Activated naive CD4-positive, alpha-beta T cell treated with anti-CD3 and anti-CD28 coated beads, Interleukin-2, amount 50 U/mL, for 72 hours (primary cell): ENCODE measurements around the gene PIP. TPM values are rescaled to one million over a fixed set of nuclear protein-coding genes. Genes with fewer than 3 reads are reported as not detected.
A peak's percentile ranks its signal among the peaks of the same experiment; 100 is the strongest.
"Not testable (repeated sequence)": the region's sequence is repeated elsewhere in the genome, so short reads cannot be mapped to it uniquely, and the experiment has no call there.

Source experiments
- ATAC-seq, 2 donors: fragments of 150-1000 bp; cut with Tn5 transposase; 2 replicates each; pipeline ENCODE4 v1.10.0; 2021; ENCODE audit warnings: mild to moderate bottlenecking in 2 of 2, moderate library complexity in 2 of 2
- DNase-seq, 2 donors: peaks; one replicate each; pipeline ENCODE4 v3.0.0; 2021 to 2022; ENCODE audit warnings: low spot score in 2 of 2
- H3K27ac Mint-ChIP-seq, 2 donors: one replicate each; pipeline ENCODE4 v1.8.0; 2022; ENCODE audit warnings: mild to moderate bottlenecking in 2 of 2, mixed read lengths in 2 of 2
- H3K36me3 Mint-ChIP-seq, 2 donors: one replicate each; pipeline ENCODE4 v1.8.0; 2022; ENCODE audit warnings: mixed read lengths in 2 of 2
- H3K9me3 Mint-ChIP-seq, 2 donors: one replicate each; pipeline ENCODE4 v1.8.0; 2022; ENCODE audit warnings: mixed read lengths in 2 of 2
- total RNA-seq, 2 donors: library from RNA; stranded (reverse); gene quantifications; one replicate each; pipeline ENCODE4 v1.2.3, GENCODE V29; 2022

PIP gene
- not detected for total RNA-seq

GRCh38 chr7:143131781-143132180 is at the start of gene PIP:
PIP (plus strand) TSS chr7:143132077; CDS start chr7:143132117, 40 bp downstream.
- DNase-seq (no peak), ATAC-seq (no peak)
- Mint-ChIP-seq H3K27ac (no peak within 1 kb of the TSS), H3K36me3 (no peaks in the 10 kb centered on the region), H3K9me3 (no peaks in the 10 kb centered on the region)

GRCh38 chr7:143085109-143085508 is 46.8 kb upstream of the PIP start:
- DNase-seq (no peak), ATAC-seq (no peak)
- Mint-ChIP-seq H3K27ac (no peak overlapping the region), H3K9me3 (peaks cover 6 to 25% of the 10 kb centered on the region in 2 donors), H3K36me3 (peaks cover 0 to 15% of the 10 kb centered on the region in 2 donors)

DNA sequence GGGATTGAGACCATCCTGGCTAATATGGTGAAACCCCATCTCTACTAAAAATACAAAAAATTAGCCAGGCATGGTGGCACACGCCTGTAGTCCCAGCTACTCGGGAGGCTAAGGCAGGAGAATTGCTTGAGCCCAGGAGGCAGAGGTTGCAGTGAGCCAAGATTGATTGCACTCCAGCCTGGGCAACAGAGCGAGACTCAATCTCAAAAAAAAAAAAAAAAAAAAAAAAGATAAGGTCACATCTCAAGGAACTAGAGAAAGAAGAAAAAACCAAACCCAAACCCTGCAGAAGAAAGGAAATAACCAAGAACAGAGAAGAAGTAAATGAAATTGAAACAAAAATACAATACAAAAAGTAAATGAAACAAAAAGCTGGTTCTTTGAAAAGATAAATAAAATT is 46.3 kb upstream of the PIP start:
- H3K36me3 Mint-ChIP-seq = peaks cover 0 to 14% of the 10 kb centered on the region in 2 donors
- H3K9me3 Mint-ChIP-seq = peaks cover 6 to 24% of the 10 kb centered on the region in 2 donors
- ATAC-seq = not testable (repeated sequence)

GRCh38 chr7:143088549-143089231 is 43.2 kb upstream of the PIP start:
- H3K36me3 Mint-ChIP-seq = peaks cover 0 to 10% of the 10 kb centered on the region in 2 donors
- DNase-seq, ATAC-seq, H3K27ac Mint-ChIP-seq: not testable (repeated sequence)
- H3K9me3 Mint-ChIP-seq = peaks cover 3 to 19% of the 10 kb centered on the region in 2 donors

More for the DNA sequence above, 46.3 kb upstream of the PIP start:
- not testable (repeated sequence) for H3K27ac Mint-ChIP-seq, DNase-seq

DNA sequence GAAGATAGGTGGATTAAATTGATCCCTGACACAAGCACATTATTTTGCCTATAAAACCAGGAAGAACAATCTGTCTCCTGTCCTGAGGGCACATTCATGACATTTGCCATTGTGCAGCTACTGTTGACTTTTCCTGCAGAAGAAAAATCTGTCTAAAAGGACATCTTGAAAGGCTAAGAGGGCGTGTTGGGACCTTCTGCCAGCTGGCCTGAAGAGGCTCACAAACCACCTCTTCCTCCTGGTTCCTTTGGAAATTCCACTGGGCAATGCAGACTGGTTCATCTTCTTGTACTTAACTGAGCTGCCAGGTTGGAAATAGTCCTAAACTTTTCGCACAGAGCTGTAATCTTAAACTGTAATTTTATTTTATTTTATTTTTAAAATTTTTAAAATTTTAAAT is 35.7 kb upstream of the PIP start:
- ATAC-seq (no peak), DNase-seq (no peak)
- Mint-ChIP-seq H3K9me3 (peaks cover 3 to 23% of the 10 kb centered on the region in 2 donors), H3K27ac (no peak overlapping the region), H3K36me3 (no peaks in the 10 kb centered on the region)

- not testable (repeated sequence) for H3K27ac Mint-ChIP-seq, ATAC-seq, H3K36me3 Mint-ChIP-seq, DNase-seq
- peaks cover 3 to 23% of the 10 kb centered on the region in 2 donors for H3K9me3 Mint-ChIP-seq
Observed at GRCh38 chr7:143099579-143099978, 32.3 kb upstream of the PIP start.

DNA sequence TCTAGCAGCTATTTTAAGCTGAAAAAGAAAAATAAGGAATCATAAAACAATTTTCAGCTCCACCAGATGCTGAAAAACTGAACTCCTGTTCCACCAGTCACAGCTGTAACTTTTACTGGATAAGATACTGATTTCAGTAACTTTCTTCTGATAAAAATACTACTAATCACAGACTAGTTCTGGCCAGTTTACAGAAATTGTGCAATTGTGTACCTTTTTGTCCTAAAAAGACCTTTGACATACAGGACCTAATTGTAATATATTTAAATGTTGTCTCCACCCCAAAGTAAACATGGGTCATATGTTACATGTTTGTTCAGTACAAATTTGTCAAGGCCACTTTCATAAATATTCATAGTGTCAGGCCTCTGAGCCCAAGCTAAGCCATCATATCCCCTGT is 27.1 kb upstream of the PIP start:
- no peak for ATAC-seq
- DNase-seq = no peak
- peaks cover 1 to 2% of the 10 kb centered on the region in 2 donors for H3K9me3 Mint-ChIP-seq
- H3K27ac Mint-ChIP-seq = no peak overlapping the region
- no peaks in the 10 kb centered on the region for H3K36me3 Mint-ChIP-seq

DNA sequence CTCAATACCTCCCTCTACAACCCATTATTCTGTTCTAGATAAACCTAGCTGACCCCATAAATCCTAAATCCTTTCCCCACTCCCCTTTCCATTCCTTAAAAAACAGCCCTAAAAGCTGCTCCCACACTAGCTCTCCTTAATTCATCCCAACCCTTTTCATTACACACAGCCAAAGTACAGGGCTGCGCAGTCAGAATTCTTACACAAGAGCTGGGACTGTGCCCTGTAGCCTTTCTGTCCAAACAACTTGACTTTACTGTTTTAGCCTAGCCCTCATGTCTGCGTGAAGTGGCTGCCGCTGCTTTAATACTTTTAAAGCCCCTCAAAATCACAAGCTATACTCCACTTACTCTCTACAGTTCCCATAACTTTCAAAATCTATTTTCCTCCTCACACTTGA is 23.9 kb upstream of the PIP start:
- not testable (repeated sequence) for H3K36me3 Mint-ChIP-seq, H3K9me3 Mint-ChIP-seq, ATAC-seq, H3K27ac Mint-ChIP-seq, DNase-seq

DNA sequence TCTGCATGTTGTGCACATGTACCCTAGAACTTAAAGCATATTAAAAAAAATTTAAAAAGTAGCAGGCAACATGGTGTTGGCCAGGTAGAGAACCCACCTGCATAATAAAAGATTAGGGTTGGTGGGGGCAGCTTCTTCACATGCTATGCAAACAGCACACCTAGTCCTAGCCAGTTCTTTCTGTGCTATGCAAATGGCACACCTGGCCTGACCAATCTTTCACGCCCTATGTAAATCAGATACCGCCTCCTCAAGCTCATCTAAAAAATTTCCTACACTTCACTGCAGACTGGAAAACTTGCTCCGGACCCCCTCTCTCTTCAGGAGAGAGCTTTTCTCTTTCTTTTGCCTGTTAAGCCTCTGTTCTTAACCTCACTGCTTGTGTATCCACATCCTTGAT is 14.5 kb upstream of the PIP start:
- DNase-seq (no peak), ATAC-seq (no peak)
- Mint-ChIP-seq H3K27ac (no peak overlapping the region), H3K9me3 (peaks cover 7 to 13% of the 10 kb centered on the region in 2 donors), H3K36me3 (peaks cover 9 to 24% of the 10 kb centered on the region in 2 donors)

- H3K36me3 Mint-ChIP-seq = peaks cover 5% of the 10 kb centered on the region in 2 donors
- no peak overlapping the region for H3K27ac Mint-ChIP-seq
- DNase-seq = no peak
- no peak for ATAC-seq
- peaks cover 4% of the 10 kb centered on the region in 2 donors for H3K9me3 Mint-ChIP-seq
Observed at GRCh38 chr7:143120691-143121405, 11.0 kb upstream of the PIP start.

DNA sequence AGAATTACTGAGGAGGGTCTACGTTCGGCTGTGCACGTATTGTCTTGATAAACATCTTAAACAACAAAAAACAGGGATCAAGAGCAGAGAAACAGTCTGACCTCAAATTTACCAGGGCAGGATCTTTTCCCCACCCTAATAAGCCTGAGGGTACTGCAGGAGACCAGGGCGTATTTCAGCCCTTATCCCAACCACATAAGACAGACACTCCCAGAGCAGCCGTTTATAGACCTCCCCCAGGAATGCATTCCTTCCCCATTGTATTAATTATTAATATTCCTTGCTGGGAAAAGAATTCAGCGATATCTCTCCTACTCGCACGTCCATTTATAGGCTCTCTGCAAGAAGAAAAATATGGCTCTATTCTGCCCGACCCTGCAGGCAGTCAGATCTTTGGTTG is 8.6 kb upstream of the PIP start:
- H3K27ac Mint-ChIP-seq, ATAC-seq, H3K36me3 Mint-ChIP-seq, DNase-seq: not testable (repeated sequence)
- peaks cover 4 to 12% of the 10 kb centered on the region in 2 donors for H3K9me3 Mint-ChIP-seq

GRCh38 chr7:143126146-143126545 is 5.7 kb upstream of the PIP start:
- peak in 1 of 2 donors; percentile 48 for ATAC-seq
- Mint-ChIP-seq H3K27ac (no peak overlapping the region), H3K9me3 (peaks cover 4 to 12% of the 10 kb centered on the region in 2 donors), H3K36me3 (peaks cover 5% of the 10 kb centered on the region in 2 donors)
- DNase-seq = no peak

- peaks cover 0 to 5% of the 10 kb centered on the region in 2 donors for H3K36me3 Mint-ChIP-seq
- peaks cover 4 to 8% of the 10 kb centered on the region in 2 donors for H3K9me3 Mint-ChIP-seq
- DNase-seq (no peak), ATAC-seq (no peak)
- H3K27ac Mint-ChIP-seq = no peak overlapping the region
Observed at GRCh38 chr7:143129051-143129450, 2.8 kb upstream of the PIP start.

DNA sequence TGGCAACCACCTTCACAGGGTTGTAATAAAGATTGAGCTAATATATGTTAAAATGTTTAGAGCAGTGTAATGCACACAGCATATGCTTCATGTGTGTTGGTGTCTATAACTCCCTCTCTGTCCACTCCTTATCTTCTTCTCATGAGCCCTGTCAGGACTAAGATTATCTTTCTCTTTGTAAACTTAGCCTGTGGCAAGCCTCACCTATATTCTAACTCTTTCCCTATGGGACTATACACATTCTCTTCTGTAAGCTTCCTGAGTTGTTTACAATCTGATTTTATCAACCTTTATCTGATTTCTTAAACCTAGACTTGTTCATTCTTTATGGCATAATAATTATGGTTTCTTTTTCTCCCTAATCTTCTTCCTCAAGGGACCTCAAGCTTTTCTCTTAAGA is 2.4 kb upstream of the PIP start:
- no peak overlapping the region for H3K27ac Mint-ChIP-seq

GRCh38 chr7:143130541-143130940 is 1.3 kb upstream of the PIP start:
- Mint-ChIP-seq H3K9me3 (peaks cover 2 to 8% of the 10 kb centered on the region in 2 donors), H3K27ac (no peak overlapping the region), H3K36me3 (peaks cover 0 to 2% of the 10 kb centered on the region in 2 donors)
- no peak for ATAC-seq
- no peak for DNase-seq

More for the DNA sequence above, 2.4 kb upstream of the PIP start:
- DNase-seq (no peak), ATAC-seq (no peak)
- H3K9me3 Mint-ChIP-seq = peaks cover 4 to 8% of the 10 kb centered on the region in 2 donors
- peaks cover 0 to 5% of the 10 kb centered on the region in 2 donors for H3K36me3 Mint-ChIP-seq

DNA sequence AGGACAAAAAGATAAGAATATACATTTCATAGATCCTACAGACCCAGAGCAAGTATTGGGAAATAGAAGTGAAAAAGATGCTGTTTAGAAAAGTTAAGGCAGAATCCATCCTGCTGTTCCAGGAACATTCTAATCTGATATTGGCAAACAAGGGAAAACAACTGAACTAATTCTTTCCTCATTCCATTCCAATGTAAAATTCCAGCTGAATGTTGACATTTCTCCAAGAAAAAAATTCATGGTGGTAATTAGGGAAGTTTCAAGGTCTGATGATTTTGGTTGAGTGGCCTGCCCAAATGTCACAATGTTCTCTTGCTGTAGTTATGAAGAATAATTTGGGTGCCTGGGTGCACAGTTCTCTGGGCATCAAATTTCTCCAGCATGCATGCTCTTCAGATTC is 15.2 kb downstream of the PIP start:
- ATAC-seq (no peak), DNase-seq (no peak)
- H3K27ac Mint-ChIP-seq = no peak overlapping the region
- peaks cover 5% of the 10 kb centered on the region in 2 donors for H3K36me3 Mint-ChIP-seq
- peaks cover 4 to 12% of the 10 kb centered on the region in 2 donors for H3K9me3 Mint-ChIP-seq

DNA sequence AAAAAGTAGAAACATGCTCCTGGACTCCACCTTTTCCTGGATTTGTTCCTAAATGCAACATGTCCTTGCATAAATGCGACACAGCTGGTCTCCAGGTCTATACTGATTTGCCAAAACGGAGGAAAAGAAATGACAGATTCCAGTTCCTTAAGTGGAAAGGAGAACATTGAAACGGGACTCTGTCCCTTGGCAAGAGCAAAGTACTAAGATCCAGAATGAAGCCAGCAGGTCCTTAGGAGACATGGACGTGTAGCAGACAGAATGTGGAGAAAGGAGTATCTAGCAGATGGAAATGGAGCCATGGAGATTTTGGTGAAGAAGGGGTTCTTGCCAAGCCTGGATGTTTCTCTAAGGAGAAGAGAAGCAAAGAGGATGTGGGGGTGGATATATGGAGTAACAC is 16.2 kb downstream of the PIP start:
- H3K9me3 Mint-ChIP-seq = peaks cover 4 to 12% of the 10 kb centered on the region in 2 donors
- H3K27ac Mint-ChIP-seq = no peak overlapping the region
- no peak for ATAC-seq
- H3K36me3 Mint-ChIP-seq = peaks cover 5% of the 10 kb centered on the region in 2 donors
- no peak for DNase-seq
